Kidney (tissue), 14 donors: ENCODE results near the gene MAML3. TPM values are rescaled to one million over a fixed set of nuclear protein-coding genes. Genes with fewer than 3 reads are reported as not detected.

Experiments used
- DNase-seq, 5 donors: peaks; one replicate each; pipeline ENCODE4 v3.0.0-alpha.2; 2013 to 2020
- FAIRE-seq: peaks from 2 replicates; lab custom pipeline; 2012; peaks lifted over from hg19 to GRCh38; lab: Jason Lieb, UNC
- H3K27ac ChIP-seq, 2 donors: one replicate each; pipeline ENCODE4 v1.7.0; 2013; ENCODE audit warnings: low read depth in 2 of 2, low read length in 2 of 2, inconsistent platforms in 1 of 2
- H3K27me3 ChIP-seq: one replicate; pipeline ENCODE4 v1.7.1; 2013; ENCODE audit warnings: low read length, inconsistent platforms; ENCODE audit not compliant: control insufficient read depth, insufficient read depth
- H3K36me3 ChIP-seq, 3 donors: one replicate each; pipeline versions ENCODE4 v1.7.0 to v1.7.1; 2013; ENCODE audit warnings: low read length in 3 of 3, control low read depth in 1 of 3, inconsistent platforms in 1 of 3; ENCODE audit not compliant: insufficient read depth in 3 of 3, control insufficient read depth in 2 of 3
- H3K4me1 ChIP-seq, 3 donors: one replicate each; pipeline versions ENCODE4 v1.7.0 to v1.7.1; 2013; ENCODE audit warnings: low read length in 3 of 3, inconsistent platforms in 1 of 3, low read depth in 1 of 3; ENCODE audit not compliant: control insufficient read depth in 2 of 3, insufficient read depth in 2 of 3
- H3K4me3 ChIP-seq, 3 donors: one replicate each; pipeline versions ENCODE4 v1.7.0 to v1.8.1; 2013; ENCODE audit warnings: low read length in 3 of 3, control low read depth in 1 of 3, inconsistent platforms in 1 of 3
- H3K9ac ChIP-seq, 3 donors: one replicate each; pipeline versions ENCODE4 v1.7.0 to v1.7.1; 2013; ENCODE audit warnings: low read length in 3 of 3, control low read depth in 1 of 3, inconsistent platforms in 1 of 3
- H3K9me3 ChIP-seq, 3 donors: one replicate each; pipeline versions ENCODE4 v1.7.0 to v1.7.1; 2013; ENCODE audit warnings: low read length in 3 of 3, control low read depth in 1 of 3, inconsistent platforms in 1 of 3; ENCODE audit not compliant: control insufficient read depth in 2 of 3, insufficient read depth in 1 of 3
- intact Hi-C: fragments of 100-400 bp; cut with DNase I; formaldehyde crosslinking; loops from one replicate; pipeline ENCODE4 v1.11.1; 2022
- polyA plus RNA-seq: library from polyadenylated mRNA; stranded (reverse); fragments of 350-450 nt; fragmentation: Illumina TruSeq; extraction: RNeasy Lipid Tissue Mini Kit (QIAGEN cat#74804); gene quantifications from one replicate; pipeline ENCODE4 v1.2.3, GENCODE V29; 2014; ENCODE audit warnings: low read depth, low replicate concordance; ENCODE audit not compliant: insufficient read depth
- total RNA-seq: library from RNA; stranded (reverse); fragmentation: NEBNext Ultra II Directional; extraction: Animal tissue kit (Norgen Biotek cat#: 25700); gene quantifications from one replicate; pipeline ENCODE4 v1.2.1, GENCODE V29; 2021
- TF ChIP-seq, protein P1 (sequence below): IDR thresholded peaks from 3 replicates; pipeline ENCODE4 v1.5.1; 2012; ENCODE audit warnings: mild to moderate bottlenecking, moderate library complexity, borderline replicate concordance; ENCODE audit not compliant: insufficient read depth; ENCODE audit errors: extremely low read depth
- donor health status: control.
- donor health status: control.
- donor health status: control.
- donor health status: control.
- donor health status: control.
- donor health status: DM: yes; HTN: yes; CAD: no.
- donor health status: Normal renal cell carcinoma (clear cell type).

The MAML3 gene
- total and polyA plus RNA-seq, 2 donors from 2014 or later = 1.4 to 10.4 TPM

DNA sequence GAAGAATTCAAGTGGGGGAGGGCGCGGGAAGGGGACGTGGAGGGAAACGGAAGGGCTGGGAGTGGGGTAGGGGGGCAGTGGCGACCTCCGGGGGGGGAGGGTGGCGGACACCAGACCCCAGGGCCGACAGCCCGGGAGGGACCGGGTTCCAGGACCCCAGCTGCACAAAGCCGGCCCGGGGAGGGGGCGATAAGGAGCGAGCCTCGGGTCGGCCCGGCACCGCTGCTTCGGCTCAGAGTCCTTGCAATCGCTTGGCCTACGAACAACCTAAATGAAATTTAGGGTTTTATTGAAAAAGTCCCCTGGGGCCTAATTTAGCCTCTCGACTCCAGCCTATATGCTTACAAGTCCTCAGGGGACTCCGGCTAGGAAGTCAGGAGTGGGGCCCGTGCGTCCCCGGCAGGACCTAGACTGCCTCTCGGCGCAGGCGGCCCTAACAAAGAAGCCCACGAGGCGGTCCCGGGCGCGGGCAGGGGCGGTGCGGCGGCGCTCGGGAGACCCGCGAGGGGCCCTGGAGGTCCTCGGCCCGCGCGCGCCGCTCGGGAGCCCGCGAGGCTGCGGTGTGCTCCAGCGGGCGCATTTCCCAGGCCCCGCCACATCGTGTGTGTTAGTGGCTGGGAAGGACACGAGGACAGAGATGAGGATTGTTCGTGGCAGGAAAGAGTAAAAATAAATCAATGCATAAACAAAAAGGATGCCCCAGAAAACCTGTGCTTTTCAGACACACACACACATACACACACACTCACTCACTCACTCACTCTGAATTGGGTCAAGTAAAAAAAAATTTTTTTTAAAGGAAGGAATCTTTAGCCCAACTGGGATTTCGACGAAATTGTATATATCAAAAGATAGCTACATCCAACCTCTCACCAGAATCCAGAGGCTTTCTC, 418.4 kb downstream of the MAML3 start:
- H3K36me3 ChIP-seq = no peaks in the 10 kb centered on the region
- FAIRE-seq (no peak), DNase-seq (peak; percentile 68 to 85 (median 82))
- intact Hi-C loops = loop anchor here (10.0 kb wide), 1 partner anchor 519 kb away; no protein-coding TSS in a partner anchor
- H3K9ac ChIP-seq = peak overlapping the region in 2 of 3 donors; percentile 58 to 77
- H3K27ac ChIP-seq = peak overlapping the region; percentile 23 to 53
- H3K4me3 ChIP-seq = peak overlapping the region; percentile 72 to 77 (median 76)
- H3K27me3 ChIP-seq = no peaks in the 10 kb centered on the region
- no peaks in the 10 kb centered on the region for H3K9me3 ChIP-seq
- peaks cover 2 to 10% (median 10%) of the 10 kb centered on the region in 3 donors for H3K4me1 ChIP-seq
- TF ChIP-seq, protein P1, sequence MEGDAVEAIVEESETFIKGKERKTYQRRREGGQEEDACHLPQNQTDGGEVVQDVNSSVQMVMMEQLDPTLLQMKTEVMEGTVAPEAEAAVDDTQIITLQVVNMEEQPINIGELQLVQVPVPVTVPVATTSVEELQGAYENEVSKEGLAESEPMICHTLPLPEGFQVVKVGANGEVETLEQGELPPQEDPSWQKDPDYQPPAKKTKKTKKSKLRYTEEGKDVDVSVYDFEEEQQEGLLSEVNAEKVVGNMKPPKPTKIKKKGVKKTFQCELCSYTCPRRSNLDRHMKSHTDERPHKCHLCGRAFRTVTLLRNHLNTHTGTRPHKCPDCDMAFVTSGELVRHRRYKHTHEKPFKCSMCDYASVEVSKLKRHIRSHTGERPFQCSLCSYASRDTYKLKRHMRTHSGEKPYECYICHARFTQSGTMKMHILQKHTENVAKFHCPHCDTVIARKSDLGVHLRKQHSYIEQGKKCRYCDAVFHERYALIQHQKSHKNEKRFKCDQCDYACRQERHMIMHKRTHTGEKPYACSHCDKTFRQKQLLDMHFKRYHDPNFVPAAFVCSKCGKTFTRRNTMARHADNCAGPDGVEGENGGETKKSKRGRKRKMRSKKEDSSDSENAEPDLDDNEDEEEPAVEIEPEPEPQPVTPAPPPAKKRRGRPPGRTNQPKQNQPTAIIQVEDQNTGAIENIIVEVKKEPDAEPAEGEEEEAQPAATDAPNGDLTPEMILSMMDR = no peak

DNA sequence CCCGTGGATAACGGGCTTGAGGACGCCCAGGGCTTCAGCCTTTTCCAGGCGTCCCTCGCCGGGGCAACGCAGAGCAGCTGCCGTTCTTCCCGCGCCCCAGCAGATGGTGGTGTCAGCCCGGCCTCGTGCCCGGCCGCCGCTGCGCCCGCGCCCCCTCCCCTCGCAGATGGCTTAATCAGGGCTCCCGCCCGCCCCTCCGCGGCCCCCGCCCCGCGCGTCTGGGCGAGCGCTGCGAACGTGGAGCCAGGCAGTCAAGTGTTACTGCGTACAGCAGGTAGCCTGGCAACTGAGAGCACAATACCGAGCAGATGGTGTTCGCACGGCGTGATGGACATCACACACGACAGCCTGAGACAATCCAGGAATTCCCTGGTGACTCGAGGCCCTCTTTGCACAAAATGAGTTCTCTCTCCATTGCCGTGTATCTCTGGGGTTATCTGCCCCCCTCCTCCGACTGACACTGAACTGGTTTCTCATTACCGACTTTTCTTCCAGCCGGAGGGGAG, 419.1 kb downstream of the MAML3 start:
- Histone ChIP-seq H3K27ac (peak overlapping the region; percentile 23 to 53), H3K4me1 (peaks cover 2 to 7% (median 5%) of the 10 kb centered on the region in 3 donors), H3K36me3 (no peaks in the 10 kb centered on the region), H3K27me3 (no peaks in the 10 kb centered on the region), H3K4me3 (peak overlapping the region; percentile 72 to 77 (median 76)), H3K9ac (peak overlapping the region; percentile 12 to 77 (median 58)), H3K9me3 (no peaks in the 10 kb centered on the region)
- TF ChIP-seq, protein P1 = peak; percentile 89
- FAIRE-seq = no peak
- intact Hi-C loops = loop anchor here (10.0 kb wide), 1 partner anchor 520 kb away; no protein-coding TSS in a partner anchor
- DNase-seq = peak; percentile 96 to 99 (median 98)

DNA sequence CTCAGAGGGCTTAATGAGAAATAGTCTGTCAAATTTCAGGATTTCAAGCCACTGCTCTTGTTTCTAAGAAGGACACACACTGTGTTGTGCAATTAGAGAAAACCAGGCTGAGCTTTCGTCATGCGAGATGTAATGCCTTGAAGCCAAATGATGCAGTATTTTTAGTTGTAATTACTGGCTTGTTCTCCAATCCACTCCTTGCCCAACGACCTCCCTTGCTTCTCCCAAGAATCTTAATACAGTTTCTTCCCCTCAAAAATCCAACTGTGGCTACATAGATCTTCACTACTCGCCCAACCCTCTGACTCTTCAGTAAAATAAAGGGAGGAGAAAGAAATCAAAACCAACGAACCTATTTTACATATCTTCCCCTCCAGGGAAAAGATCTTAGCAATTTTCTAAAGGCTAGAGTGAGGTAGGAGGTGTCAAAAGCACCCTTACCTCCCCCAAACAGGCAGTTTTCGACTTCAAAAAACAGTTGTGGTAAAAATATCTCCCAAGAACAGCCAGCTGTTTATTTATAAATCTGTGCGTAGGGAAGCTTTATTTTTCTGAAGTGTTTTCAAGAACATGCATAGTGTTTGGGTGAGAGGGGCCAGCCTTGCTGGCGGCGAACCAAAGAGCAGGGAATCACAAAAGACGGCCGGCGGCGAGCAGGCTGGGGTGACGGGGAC, 419.6 kb downstream of the MAML3 start:
- no peaks in the 10 kb centered on the region for H3K27me3 ChIP-seq
- H3K4me1 ChIP-seq = peaks cover 2 to 5% (median 5%) of the 10 kb centered on the region in 3 donors
- H3K36me3 ChIP-seq = no peaks in the 10 kb centered on the region
- DNase-seq (peak in 1 of 5 donors; percentile 45), FAIRE-seq (no peak)
- H3K4me3 ChIP-seq = peak overlapping the region; percentile 31 to 76 (median 42)
- TF ChIP-seq, protein P1 = no peak
- peak overlapping the region in 1 of 2 donors; percentile 23 for H3K27ac ChIP-seq
- intact Hi-C loops = loop anchor here (10.0 kb wide), 1 partner anchor 520 kb away; no protein-coding TSS in a partner anchor
- no peaks in the 10 kb centered on the region for H3K9me3 ChIP-seq
- H3K9ac ChIP-seq = peak overlapping the region; percentile 12 to 77 (median 31)
